Breast epithelium (tissue), 3 donors: ENCODE measurements around the gene GPAM.
"Not testable (repeated sequence)": the region's sequence is repeated elsewhere in the genome, so short reads cannot be mapped to it uniquely, and the experiment has no call there.

Experiments
- POLR2A ChIP-seq: fragments of 450-650 bp; IDR thresholded peaks from one replicate; pipeline ENCODE4 v1.6.1; 2016; ENCODE audit warnings: antibody characterized with exemption, mild to moderate bottlenecking, moderate library complexity
- POLR2AphosphoS5 ChIP-seq, 3 donors: sonication (generic); formaldehyde crosslinking; IDR thresholded peaks; one replicate each; pipeline ENCODE4 v1.6.1; 2017; ENCODE audit warnings: antibody characterized with exemption in 3 of 3
- TF ChIP-seq, protein P1 (sequence below), 3 donors: fragments of 450-650 bp; IDR thresholded peaks; one replicate each; pipeline ENCODE4 v1.5.1; 2016 to 2017; ENCODE audit warnings: antibody characterized with exemption in 3 of 3, mild to moderate bottlenecking in 3 of 3, moderate library complexity in 3 of 3

DNA sequence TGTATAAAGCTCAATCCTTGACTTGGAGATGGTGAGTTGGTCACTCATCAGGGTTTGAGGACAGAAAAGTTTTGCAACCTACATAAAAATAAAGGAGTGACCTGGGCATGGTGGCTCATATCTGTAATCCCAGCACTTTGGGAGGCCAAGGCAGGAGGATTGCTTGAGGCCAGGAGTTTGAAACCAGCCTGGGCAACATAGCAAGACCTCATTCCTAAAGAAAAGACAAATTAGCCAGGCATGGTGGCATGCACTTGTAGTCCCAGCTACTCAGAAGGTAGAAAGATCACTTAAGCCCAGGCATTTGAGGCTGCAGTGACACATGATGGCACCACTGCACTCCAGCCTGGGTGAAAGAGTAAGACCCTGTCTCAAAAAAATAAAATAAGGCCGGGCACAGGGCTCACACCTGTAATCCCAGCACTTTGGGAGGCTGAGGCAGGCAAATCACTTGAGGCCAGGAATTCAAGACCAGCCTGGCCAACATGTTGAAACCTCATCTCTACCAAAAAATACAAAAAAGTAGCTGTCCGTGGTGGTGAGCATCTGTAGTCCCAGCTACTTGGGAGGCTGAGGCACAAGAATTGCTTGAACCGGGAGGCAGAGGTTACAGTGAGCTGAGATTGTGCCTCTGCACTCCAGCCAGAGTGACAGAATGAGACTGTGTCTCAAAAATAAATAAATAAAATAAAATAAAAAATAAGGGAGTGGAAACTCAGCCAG lies 45.0 kb upstream of the GPAM start:
- TF ChIP-seq, protein P1, sequence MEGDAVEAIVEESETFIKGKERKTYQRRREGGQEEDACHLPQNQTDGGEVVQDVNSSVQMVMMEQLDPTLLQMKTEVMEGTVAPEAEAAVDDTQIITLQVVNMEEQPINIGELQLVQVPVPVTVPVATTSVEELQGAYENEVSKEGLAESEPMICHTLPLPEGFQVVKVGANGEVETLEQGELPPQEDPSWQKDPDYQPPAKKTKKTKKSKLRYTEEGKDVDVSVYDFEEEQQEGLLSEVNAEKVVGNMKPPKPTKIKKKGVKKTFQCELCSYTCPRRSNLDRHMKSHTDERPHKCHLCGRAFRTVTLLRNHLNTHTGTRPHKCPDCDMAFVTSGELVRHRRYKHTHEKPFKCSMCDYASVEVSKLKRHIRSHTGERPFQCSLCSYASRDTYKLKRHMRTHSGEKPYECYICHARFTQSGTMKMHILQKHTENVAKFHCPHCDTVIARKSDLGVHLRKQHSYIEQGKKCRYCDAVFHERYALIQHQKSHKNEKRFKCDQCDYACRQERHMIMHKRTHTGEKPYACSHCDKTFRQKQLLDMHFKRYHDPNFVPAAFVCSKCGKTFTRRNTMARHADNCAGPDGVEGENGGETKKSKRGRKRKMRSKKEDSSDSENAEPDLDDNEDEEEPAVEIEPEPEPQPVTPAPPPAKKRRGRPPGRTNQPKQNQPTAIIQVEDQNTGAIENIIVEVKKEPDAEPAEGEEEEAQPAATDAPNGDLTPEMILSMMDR (IDR thresholded peaks at IDR 0.05): not testable (repeated sequence)
- not testable (repeated sequence) for TF ChIP-seq POLR2AphosphoS5 (IDR thresholded peaks at IDR 0.05); POLR2A
